Naive B cell (primary cell): Measurements from ENCODE around the gene TTBK1. TPM values are rescaled to one million over a fixed set of nuclear protein-coding genes. Genes with fewer than 3 reads are reported as not detected.
A peak's percentile ranks its signal among the peaks of the same experiment; 100 is the strongest.

Source experiments
- ATAC-seq, 2 donors: fragments of 150-1000 bp; cut with Tn5 transposase; 2 replicates each; pipeline ENCODE4 v1.10.0; 2021; ENCODE audit warnings: low read depth in 2 of 2, mild to moderate bottlenecking in 2 of 2, moderate library complexity in 2 of 2
- DNase-seq: peaks from one replicate; pipeline ENCODE4 v3.0.0; 2022
- H3K27ac Mint-ChIP-seq, 6 donors: one replicate each; pipeline ENCODE4 v1.8.0; 2020 to 2022; ENCODE audit warnings: mild to moderate bottlenecking in 6 of 6, mixed read lengths in 6 of 6, moderate library complexity in 5 of 6, inconsistent platforms in 2 of 6
- H3K27me3 Mint-ChIP-seq, 3 donors: one replicate each; pipeline ENCODE4 v1.8.0; 2021 to 2022; ENCODE audit warnings: mixed read lengths in 3 of 3, mild to moderate bottlenecking in 1 of 3
- H3K36me3 Mint-ChIP-seq, 2 donors: one replicate each; pipeline ENCODE4 v1.8.0; 2020 to 2022; ENCODE audit warnings: mixed read lengths in 2 of 2, inconsistent platforms in 1 of 2, mild to moderate bottlenecking in 1 of 2
- H3K4me1 Mint-ChIP-seq, 3 donors: one replicate each; pipeline ENCODE4 v1.8.0; 2020 to 2022; ENCODE audit warnings: mixed read lengths in 3 of 3, inconsistent platforms in 1 of 3, mild to moderate bottlenecking in 1 of 3, moderate library complexity in 1 of 3
- H3K4me3 Mint-ChIP-seq, 8 donors: one replicate each; pipeline ENCODE4 v1.8.0; 2020 to 2022; ENCODE audit warnings: mild to moderate bottlenecking in 8 of 8, mixed read lengths in 8 of 8, moderate library complexity in 8 of 8, inconsistent platforms in 2 of 8
- H3K9me3 Mint-ChIP-seq, 7 donors: one replicate each; pipeline ENCODE4 v1.8.0; 2020 to 2022; ENCODE audit warnings: mixed read lengths in 7 of 7, mild to moderate bottlenecking in 5 of 7, inconsistent platforms in 2 of 7, moderate library complexity in 1 of 7
- polyA plus RNA-seq, 6 donors: library from polyadenylated mRNA; unstranded; fragments of 300-500 nt; fragmentation: Illumina TruSeq; gene quantifications; one replicate each; pipeline ENCODE4 v1.2.3, GENCODE V29; 2021; ENCODE audit warnings: low read depth in 6 of 6

The TTBK1 gene
- polyA plus RNA-seq, 6 donors from 2014 or later, result not detected

GRCh38 chr6:43283514-43283901 is 40.2 kb downstream of the TTBK1 start:
- ATAC-seq, result no peak
- Mint-ChIP-seq H3K9me3 (no peaks in the 10 kb centered on the region), H3K27me3 (peaks cover 27 to 74% (median 65%) of the 10 kb centered on the region in 3 donors), H3K4me1 (peaks cover 11% of the 10 kb centered on the region in 3 donors), H3K27ac (no peak overlapping the region), H3K4me3 (no peak overlapping the region), H3K36me3 (no peaks in the 10 kb centered on the region)
- no peak for DNase-seq

GRCh38 chr6:43283905-43284304 is 40.6 kb downstream of the TTBK1 start:
- Mint-ChIP-seq H3K27ac (no peak overlapping the region), H3K9me3 (no peaks in the 10 kb centered on the region), H3K4me1 (peaks cover 11% of the 10 kb centered on the region in 3 donors), H3K4me3 (no peak overlapping the region), H3K27me3 (peaks cover 26 to 70% (median 61%) of the 10 kb centered on the region in 3 donors), H3K36me3 (no peaks in the 10 kb centered on the region)
- no peak for ATAC-seq
- DNase-seq, result no peak

DNA sequence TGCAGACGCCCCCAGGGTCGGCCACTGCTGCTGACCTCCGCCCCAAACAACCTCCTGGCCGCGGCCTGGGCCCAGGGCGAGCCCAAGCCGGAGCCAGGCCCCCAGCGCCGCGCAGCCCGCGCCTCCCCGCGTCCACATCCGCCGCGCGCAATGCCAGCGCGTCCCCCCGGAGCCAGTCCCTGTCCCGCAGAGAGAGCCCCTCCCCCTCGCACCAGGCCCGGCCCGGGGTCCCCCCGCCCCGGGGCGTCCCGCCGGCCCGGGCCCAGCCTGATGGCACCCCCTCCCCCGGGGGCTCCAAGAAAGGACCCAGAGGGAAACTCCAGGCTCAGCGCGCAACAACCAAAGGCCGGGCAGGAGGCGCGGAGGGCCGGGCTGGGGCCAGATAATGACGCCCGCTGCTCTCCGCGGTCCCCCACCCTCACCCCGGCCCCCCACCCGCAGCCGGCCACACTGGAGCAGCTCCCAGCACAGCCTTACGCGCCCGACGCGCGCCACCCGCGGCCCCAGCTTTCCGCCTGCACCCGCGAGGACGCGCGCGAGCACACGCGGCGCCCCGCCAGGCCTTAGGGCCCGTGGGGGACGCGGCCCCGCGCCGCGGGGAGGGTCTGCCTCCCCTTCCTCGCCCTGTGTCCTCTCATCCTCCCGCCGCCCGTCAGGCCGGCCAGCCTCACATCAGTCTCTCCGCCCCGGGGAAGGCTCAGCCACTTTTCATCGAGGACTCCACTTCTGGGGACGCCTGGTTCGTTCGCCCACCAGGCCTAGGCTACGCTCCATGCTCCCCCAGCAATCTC is 41.9 kb downstream of the TTBK1 start:
- no peak for ATAC-seq
- Mint-ChIP-seq H3K4me1 (peaks cover 11% of the 10 kb centered on the region in 3 donors), H3K27ac (no peak overlapping the region), H3K4me3 (peak overlapping the region in 1 of 8 donors; percentile 43), H3K27me3 (peaks cover 27 to 66% (median 60%) of the 10 kb centered on the region in 3 donors), H3K36me3 (no peaks in the 10 kb centered on the region), H3K9me3 (no peaks in the 10 kb centered on the region)
- DNase-seq, result no peak

GRCh38 chr6:43285832-43286231 is 42.6 kb downstream of the TTBK1 start:
- H3K9me3 Mint-ChIP-seq, result no peaks in the 10 kb centered on the region
- ATAC-seq, result no peak
- H3K36me3 Mint-ChIP-seq, result no peaks in the 10 kb centered on the region
- peak overlapping the region in 1 of 6 donors; percentile 67 for H3K27ac Mint-ChIP-seq
- H3K4me1 Mint-ChIP-seq, result peaks cover 11% of the 10 kb centered on the region in 3 donors
- DNase-seq, result no peak
- H3K27me3 Mint-ChIP-seq, result peaks cover 26 to 65% (median 54%) of the 10 kb centered on the region in 3 donors
- H3K4me3 Mint-ChIP-seq, result peak overlapping the region in 1 of 8 donors; percentile 33

DNA sequence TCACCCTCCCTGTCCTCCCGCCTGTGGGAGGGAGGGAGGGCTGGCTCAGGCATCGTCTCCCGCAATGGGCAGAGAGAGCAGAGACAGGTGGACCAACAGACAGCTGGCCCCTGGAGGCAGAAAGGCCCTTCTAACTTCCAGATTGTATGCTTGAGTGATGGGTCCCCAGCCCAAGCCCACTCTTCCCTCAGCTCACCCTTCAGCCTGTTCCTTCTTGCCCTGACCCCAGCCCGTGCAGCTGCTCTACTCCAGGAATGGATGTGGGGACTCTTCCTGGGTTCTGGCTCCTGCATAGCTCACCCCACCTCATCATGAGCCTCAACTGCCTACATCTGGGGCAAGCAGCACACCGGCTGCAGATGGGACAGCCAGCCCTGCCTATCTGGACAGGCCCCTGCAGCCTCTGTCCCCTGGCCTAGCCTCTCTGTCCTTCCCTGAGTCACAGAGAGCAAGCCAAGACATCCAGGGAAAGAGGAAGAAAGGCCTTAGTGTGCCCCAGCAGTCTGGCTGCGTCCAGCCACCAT is 43.2 kb downstream of the TTBK1 start:
- DNase-seq (no peak), ATAC-seq (no peak)
- Mint-ChIP-seq H3K4me3 (no peak overlapping the region), H3K27ac (no peak overlapping the region), H3K4me1 (peaks cover 11% of the 10 kb centered on the region in 3 donors), H3K27me3 (peaks cover 21 to 59% (median 47%) of the 10 kb centered on the region in 3 donors), H3K9me3 (no peaks in the 10 kb centered on the region), H3K36me3 (no peaks in the 10 kb centered on the region)

- DNase-seq (no peak), ATAC-seq (no peak)
- H3K4me1 Mint-ChIP-seq, result peaks cover 11% of the 10 kb centered on the region in 3 donors
- H3K36me3 Mint-ChIP-seq, result no peaks in the 10 kb centered on the region
- no peaks in the 10 kb centered on the region for H3K9me3 Mint-ChIP-seq
- no peak overlapping the region for H3K27ac Mint-ChIP-seq
- H3K4me3 Mint-ChIP-seq, result no peak overlapping the region
- peaks cover 17 to 54% (median 41%) of the 10 kb centered on the region in 3 donors for H3K27me3 Mint-ChIP-seq
Observed at GRCh38 chr6:43286980-43287716, 43.9 kb downstream of the TTBK1 start.

DNA sequence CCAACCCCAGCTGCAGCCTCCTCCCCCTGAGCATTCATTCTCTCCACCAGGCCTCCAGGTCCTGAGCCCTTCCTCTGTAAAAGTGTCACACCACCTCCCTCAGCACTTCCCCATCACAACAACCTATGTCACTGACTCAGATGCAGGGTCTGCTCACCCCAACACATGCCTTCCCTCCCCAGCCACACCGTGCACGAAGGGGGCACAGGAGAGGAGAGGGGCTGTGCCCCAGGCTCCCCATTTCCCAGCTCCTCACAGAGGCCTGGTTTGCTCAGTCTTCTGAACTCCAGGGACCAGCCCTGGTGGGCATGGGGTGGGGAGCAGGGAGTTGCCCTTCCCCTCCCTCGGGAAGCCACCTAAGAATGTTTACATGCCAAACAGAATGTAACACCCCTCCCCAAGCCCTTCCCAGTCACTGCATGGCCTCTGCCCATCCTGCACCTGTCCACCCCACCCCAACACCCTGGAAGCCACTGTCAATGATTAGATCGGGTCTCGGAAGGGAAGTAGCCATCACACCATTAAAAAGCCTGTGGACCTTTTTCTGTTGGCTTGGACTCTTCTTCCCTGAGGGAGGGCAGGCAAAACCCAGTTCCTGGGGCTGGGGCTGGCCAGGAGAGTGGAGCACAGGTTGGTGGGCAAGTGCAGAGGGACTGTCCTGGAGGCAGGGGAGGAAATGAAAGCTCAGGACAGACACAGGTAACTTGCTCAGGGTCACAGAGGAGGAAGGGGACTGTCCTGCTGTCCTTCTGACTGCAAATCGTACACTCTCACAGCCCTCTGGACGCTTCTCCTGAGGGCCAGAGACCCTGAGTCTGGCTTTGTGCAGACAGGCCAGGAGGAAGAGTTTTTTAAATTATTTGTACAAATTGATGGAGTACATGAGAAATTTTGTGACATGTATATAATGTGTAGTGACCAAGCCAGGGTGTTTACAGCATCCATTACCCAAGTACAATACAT is 44.7 kb downstream of the TTBK1 start:
- Mint-ChIP-seq H3K27ac (peak overlapping the region in 2 of 6 donors; percentile 32 to 88), H3K9me3 (no peaks in the 10 kb centered on the region), H3K36me3 (no peaks in the 10 kb centered on the region), H3K4me3 (peak overlapping the region in 1 of 8 donors; percentile 33), H3K4me1 (peaks cover 11% of the 10 kb centered on the region in 3 donors), H3K27me3 (peaks cover 14 to 46% (median 39%) of the 10 kb centered on the region in 3 donors)
- ATAC-seq, result no peak
- DNase-seq, result no peak

DNA sequence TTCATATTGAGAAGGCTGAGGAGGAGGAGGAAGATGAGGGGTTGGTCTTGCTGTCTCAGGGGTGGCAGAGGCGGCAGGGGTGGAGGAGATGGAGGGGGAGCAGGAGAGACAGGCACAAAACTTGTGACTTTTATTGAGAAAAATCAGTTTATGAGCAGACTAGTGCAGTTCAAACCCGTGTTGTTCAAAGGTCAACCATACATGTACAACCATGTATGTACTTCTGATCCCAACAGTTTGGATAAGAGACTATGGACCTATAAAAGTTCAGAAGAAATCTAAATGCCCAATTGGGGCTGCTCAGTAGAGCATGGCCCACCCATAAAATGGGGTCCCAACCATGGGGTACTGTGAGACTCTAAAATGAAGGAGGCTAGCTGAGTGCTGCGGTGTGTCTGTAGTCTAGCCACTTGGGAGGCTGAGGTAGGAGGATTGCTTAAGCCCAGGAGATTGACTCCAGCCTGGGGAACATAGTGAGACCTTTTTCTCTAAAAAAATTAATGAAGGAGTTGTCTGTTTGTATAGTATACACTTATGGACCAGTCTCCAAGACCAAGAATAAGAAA is 47.1 kb downstream of the TTBK1 start:
- Mint-ChIP-seq H3K27ac (peak overlapping the region in 2 of 6 donors; percentile 19 to 37), H3K4me1 (peaks cover 6 to 11% (median 11%) of the 10 kb centered on the region in 3 donors), H3K27me3 (peaks cover 11 to 38% (median 32%) of the 10 kb centered on the region in 3 donors), H3K9me3 (no peaks in the 10 kb centered on the region), H3K4me3 (no peak overlapping the region), H3K36me3 (no peaks in the 10 kb centered on the region)
- DNase-seq, result no peak
- ATAC-seq, result no peak

- H3K27ac Mint-ChIP-seq, result no peak overlapping the region
- no peak overlapping the region for H3K4me3 Mint-ChIP-seq
- H3K9me3 Mint-ChIP-seq, result no peaks in the 10 kb centered on the region
- H3K36me3 Mint-ChIP-seq, result no peaks in the 10 kb centered on the region
- H3K4me1 Mint-ChIP-seq, result peaks cover 4 to 7% (median 6%) of the 10 kb centered on the region in 3 donors
- H3K27me3 Mint-ChIP-seq, result peaks cover 8 to 32% (median 27%) of the 10 kb centered on the region in 3 donors
- ATAC-seq (no peak), DNase-seq (no peak)
Observed at GRCh38 chr6:43290905-43291355, 47.6 kb downstream of the TTBK1 start.

DNA sequence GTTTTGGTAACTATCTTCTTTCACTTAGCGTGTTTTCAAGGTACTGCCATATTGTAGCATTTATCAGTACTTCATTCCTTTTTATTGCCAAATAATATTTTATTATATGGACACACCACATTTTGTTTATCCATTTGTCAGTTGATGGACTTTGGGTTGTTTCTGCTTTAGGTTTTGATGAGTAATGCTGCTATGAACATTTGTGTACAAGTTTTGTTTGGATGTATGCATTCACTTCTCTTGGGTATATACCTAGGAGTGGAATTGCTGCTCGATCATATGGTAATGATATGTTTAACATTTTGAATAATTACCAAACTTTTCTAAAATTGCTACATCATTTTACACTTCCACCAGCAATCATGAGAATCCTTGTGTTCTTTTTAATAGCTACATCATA is 48.4 kb downstream of the TTBK1 start:
- Mint-ChIP-seq H3K27me3 (peaks cover 10 to 29% (median 20%) of the 10 kb centered on the region in 3 donors), H3K36me3 (no peaks in the 10 kb centered on the region), H3K4me1 (peaks cover 4 to 7% (median 6%) of the 10 kb centered on the region in 3 donors), H3K27ac (no peak overlapping the region), H3K4me3 (no peak overlapping the region), H3K9me3 (no peaks in the 10 kb centered on the region)
- ATAC-seq (no peak), DNase-seq (no peak)

DNA sequence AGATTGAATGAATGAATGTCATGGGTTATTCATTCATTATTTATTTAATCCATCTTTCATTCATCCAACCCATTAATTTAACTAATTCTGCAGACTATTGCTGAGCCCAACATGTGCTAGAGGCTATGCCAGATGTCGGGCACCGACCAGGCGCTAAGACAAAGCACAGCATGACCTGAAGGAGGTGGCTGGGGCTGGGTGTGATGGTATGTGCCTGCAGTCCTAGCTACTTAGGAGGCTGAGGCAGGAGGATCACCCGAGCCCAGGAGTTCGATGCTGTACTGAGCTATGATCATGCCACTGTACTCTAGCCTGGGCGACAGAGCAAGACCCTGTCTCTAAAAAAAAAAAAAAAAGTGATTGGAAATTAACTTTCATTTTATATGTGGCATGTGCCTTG is 49.1 kb downstream of the TTBK1 start:
- H3K36me3 Mint-ChIP-seq, result no peaks in the 10 kb centered on the region
- no peak overlapping the region for H3K27ac Mint-ChIP-seq
- peaks cover 13 to 27% (median 14%) of the 10 kb centered on the region in 3 donors for H3K27me3 Mint-ChIP-seq
- no peak for DNase-seq
- H3K9me3 Mint-ChIP-seq, result no peaks in the 10 kb centered on the region
- peaks cover 4 to 7% (median 6%) of the 10 kb centered on the region in 3 donors for H3K4me1 Mint-ChIP-seq
- no peak overlapping the region for H3K4me3 Mint-ChIP-seq
- ATAC-seq, result no peak

GRCh38 chr6:43292763-43293318 is 49.6 kb downstream of the TTBK1 start:
- H3K4me1 Mint-ChIP-seq, result peaks cover 1 to 3% (median 2%) of the 10 kb centered on the region in 3 donors
- peak overlapping the region in 1 of 8 donors; percentile 51 for H3K4me3 Mint-ChIP-seq
- no peaks in the 10 kb centered on the region for H3K36me3 Mint-ChIP-seq
- H3K27me3 Mint-ChIP-seq, result peaks cover 8 to 22% (median 14%) of the 10 kb centered on the region in 3 donors
- no peaks in the 10 kb centered on the region for H3K9me3 Mint-ChIP-seq
- DNase-seq (no peak), ATAC-seq (no peak)
- no peak overlapping the region for H3K27ac Mint-ChIP-seq
